GM21526 (cell line): ENCODE measurements around the gene B3GNT3.
"Not testable (repeated sequence)": the region's sequence is repeated elsewhere in the genome, so short reads cannot be mapped to it uniquely, and the experiment has no call there.

Source experiments
- ATAC-seq: cut with Tn5 transposase; IDR thresholded peaks from one replicate; pipeline ENCODE4 v1.9.1; 2021; ENCODE audit warnings: moderate library complexity; ENCODE audit not compliant: unreplicated experiment, low FRiP score

B3GNT3 gene

DNA sequence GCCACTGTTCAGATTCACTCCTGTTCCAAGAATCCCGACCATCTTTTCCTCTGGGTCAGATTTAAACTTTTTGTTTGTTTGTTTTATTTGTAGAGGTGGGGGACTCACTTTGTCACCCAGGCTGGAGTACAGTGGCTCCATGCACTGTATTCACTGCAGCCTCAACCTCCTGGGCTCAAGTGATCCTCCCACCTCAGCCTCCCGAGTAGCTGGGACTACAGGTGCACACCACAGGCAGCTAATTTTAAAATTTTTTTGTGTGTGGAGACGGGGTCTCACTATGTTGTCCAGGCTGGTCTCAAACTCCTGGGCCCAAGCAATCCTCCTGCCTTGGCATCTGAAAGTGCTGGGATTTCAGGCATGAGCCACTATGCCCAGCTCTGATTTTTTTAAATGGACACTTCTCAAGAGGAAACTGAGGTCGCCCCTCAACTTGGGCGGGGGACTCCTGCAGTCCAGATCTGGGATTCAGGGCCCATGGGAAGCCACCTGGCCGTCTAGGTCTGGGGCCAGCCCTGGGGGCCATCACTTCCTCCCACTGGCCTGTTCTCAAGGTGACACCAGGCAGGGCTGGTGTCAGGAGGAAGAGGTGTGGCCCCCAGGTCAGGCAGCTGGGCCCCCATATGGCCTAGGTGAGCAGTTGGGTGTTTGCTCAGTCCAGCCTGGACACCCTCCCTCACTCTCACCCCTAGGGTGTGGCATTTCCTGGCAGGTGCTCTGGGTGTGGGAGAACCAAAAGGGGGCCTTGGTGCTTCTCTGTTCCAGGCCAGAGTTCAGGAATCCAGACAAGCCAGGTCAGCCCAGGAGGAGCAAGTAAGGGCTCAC is 1.3 kb downstream of the B3GNT3 start:
- ATAC-seq, result no peak

DNA sequence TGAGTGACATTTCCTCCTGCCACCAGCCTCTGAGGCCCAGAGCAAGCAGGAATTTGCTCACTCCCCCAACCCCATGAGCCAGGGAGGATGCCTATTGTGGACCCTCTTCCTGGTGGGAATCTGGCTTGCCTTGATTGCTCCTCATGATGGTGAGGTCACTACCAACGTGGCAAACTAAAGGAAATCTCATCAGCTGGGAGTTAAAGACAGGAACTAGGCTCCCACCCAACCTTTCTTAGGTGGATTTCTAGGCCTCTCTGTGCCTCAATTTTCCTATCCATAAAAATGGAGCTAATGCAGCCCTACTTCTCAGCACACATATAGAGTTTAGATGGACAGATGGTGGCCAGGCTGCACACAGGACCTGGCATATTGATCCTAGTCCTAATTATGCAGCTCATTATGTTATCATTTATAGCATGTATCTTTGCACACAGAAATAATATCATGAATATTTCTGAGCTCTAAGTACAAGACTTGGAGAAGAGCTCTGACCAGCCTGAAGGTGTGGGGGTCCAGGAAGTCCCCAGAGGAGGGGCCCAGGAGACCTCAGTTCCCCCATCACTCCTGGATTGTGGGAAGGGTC is 2.0 kb downstream of the B3GNT3 start:
- no peak for ATAC-seq

DNA sequence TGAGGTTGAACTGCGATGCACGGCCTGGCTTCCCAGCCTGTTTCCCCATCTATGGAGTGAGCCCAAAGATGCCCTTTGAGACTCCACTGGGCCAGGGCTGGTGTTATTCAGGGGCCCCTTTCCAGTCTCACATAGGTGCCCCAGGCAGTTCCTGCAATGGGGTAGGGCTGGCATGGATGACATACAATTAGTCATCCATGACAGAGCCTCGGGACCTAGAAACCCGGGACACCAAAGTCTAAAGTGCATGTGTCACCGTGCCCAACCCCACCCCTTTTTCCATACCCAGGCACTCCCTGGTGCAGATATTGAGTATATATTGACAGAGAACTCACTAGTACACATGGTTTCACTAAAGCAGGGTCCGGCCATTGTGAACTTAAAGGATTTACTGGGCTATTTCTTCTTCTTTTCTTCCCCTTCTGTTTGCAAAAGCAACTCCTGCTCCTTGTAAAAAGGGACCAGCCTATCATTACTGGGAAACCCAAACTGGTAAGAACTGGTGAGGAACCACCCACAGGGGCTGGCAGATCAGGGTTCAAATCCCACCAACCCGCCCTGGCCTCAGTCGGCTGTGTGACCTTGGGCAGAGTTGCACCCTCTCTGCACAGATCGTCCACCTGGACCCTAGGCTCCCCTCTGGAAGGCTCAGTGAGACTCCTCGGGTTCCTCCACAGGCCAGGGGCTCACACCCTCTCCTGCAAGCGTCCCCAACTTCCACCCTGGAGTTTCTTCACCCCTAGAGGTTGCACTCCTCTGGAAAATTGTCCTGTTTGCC is 2.7 kb downstream of the B3GNT3 start:
- ATAC-seq, result no peak

DNA sequence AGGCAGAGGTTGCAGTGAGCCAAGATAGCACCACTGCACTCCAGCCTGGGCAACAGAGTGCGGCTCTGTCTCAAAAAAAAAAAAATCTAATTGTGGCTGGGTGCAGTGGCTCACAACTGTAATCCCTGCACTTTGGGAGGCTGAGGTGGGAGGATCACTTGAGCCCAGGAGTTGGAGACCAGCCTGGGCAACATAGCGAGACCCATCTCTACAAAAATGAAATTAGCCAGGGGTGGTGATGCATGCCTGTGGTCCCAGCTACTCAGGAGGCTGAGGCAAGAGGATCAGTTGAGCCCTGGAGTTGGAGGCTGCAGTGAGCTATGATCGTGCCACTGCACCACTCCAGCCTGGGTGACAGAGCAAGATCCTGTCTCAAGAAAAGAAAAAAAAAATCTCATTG is 3.7 kb downstream of the B3GNT3 start:
- ATAC-seq, result not testable (repeated sequence)

DNA sequence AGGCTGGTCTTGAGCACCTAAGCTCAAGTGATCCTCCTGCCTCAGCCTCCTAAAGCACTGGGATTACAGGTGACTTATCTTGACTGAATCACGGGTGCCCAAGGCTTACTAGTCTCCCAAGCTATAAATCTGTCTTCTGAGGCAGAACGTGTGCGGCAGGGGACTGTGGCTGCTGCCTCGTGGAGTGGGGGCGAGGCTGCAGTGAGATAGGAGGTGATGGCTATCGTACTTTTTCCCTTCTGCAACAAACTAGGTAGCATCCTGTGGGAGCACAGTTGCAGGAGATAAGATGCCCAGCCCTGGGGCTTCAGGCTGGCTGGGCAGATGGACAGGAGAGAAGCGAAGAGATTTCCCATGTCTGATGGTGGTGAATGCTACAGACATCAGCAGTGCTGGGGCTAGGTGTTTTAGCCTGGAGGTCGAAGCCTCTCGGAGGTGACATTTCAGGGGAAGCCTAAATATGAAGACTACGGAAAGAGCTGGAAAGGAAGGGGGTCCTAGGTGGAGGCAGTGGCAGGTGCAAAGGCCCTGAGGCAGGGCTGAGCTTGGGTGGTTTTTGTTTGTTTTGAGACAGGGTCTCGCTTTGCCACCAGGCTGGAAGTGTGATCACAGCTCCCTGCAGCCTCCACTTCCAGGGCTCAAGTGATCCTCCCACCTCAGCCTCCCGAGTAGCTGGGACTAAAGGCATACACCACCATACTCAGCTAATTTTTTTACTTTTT is 7.4 kb downstream of the B3GNT3 start:
- no peak for ATAC-seq

DNA sequence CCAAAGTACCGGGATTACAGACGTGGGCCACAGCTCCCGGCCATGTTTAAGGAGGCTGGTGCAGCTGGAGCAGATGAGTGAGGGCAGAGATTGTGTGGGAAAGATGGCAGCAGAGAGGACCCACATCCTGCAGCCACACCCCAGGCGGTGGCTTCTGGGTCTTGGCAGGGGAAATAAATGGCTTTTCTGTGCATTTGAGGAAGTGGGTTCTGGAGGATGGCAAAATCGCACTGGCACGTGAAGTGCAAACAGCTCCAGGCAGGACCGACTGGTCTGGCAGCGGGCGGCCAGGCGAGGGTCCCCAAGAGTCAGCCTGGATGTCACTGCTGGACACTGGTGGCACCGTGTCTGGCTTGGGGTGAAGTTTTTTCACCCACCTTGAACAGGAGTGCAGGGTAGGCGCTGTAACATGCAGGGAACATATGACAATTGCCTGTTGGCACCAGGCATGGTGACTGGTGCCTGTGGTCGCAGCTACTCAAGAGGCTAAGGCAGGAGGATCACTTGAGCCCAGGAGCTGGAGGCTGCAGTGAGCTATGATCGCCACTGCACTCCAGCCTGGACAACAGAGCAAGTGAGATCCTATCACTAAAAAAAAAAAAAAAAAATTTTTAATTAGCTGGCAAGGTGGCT is 8.4 kb downstream of the B3GNT3 start:
- ATAC-seq, result no peak

DNA sequence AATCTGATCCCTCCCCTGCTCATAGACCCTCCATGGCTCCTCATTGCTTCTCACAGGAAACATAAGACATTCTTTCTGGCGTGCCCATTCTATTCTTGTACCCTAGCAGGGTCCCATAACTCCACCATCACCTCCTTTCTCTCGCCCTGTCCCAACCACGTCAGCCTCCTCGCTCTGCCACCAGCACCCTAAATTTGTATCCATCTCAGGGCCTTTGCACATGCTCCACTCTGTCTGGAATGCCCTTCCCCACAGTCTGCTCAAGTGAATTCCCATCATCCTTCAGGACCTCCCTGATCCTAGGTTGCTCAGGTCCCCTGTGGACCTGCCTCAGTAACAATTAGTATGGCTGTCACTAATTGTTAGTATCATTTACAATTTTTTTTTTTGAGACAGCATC is 10.5 kb downstream of the B3GNT3 start:
- ATAC-seq, result no peak

DNA sequence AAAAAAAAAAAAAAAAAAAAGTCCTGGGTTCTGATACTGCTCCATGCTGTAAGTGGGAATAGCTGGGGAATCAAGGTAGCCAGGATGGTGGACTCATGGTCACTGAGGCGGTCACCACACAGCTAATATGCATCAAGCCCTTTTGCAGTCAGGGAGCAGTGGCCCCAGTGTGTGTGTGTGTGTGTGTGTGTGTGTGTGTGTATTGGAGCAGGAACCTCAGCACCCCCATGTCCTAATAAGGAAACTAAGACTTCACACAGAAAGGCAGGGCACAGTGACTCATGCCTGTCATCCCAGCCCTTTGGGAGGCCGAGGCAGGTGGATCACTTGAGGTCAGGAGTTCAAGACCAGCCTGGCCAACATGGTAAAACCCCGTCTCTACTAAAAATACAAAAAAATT is 12.0 kb downstream of the B3GNT3 start:
- ATAC-seq, result no peak

DNA sequence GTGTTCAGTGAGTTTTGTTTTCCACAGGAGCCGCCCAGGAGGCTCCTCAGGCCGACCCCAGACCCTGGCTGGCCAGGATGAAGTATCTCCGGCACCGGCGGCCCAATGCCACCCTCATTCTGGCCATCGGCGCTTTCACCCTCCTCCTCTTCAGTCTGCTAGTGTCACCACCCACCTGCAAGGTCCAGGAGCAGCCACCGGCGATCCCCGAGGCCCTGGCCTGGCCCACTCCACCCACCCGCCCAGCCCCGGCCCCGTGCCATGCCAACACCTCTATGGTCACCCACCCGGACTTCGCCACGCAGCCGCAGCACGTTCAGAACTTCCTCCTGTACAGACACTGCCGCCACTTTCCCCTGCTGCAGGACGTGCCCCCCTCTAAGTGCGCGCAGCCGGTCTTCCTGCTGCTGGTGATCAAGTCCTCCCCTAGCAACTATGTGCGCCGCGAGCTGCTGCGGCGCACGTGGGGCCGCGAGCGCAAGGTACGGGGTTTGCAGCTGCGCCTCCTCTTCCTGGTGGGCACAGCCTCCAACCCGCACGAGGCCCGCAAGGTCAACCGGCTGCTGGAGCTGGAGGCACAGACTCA is 12.9 kb downstream of the B3GNT3 start:
- ATAC-seq, result no peak

DNA sequence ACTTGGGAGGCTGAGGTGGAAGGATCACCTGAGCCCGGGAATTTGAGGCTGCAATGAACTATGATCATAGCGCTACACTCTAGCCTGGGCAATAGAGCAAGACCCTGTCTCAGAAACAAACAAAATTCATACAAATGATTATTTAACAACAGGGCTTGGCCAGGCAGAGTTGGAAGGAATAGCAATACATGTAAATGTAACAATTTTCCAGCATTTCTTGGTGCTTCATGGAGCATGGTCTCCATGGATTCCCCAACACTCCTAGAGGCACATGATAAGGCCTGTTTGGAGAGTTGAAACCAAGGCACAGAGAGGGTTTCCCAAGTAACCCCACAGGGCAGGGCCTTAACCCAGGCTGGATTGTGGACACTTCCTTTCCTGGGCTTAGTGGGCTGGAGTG is 16.2 kb downstream of the B3GNT3 start:
- ATAC-seq, result no peak

DNA sequence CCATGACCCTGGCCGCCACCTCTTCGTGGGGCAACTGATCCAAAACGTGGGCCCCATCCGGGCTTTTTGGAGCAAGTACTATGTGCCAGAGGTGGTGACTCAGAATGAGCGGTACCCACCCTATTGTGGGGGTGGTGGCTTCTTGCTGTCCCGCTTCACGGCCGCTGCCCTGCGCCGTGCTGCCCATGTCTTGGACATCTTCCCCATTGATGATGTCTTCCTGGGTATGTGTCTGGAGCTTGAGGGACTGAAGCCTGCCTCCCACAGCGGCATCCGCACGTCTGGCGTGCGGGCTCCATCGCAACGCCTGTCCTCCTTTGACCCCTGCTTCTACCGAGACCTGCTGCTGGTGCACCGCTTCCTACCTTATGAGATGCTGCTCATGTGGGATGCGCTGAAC is 16.7 kb downstream of the B3GNT3 start:
- ATAC-seq, result no peak

DNA sequence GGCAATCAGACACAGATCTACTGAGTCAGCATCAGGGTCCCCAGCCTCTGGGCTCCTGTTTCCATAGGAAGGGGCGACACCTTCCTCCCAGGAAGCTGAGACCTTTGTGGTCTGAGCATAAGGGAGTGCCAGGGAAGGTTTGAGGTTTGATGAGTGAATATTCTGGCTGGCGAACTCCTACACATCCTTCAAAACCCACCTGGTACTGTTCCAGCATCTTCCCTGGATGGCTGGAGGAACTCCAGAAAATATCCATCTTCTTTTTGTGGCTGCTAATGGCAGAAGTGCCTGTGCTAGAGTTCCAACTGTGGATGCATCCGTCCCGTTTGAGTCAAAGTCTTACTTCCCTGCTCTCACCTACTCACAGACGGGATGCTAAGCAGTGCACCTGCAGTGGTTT is 17.2 kb downstream of the B3GNT3 start:
- no peak for ATAC-seq

DNA sequence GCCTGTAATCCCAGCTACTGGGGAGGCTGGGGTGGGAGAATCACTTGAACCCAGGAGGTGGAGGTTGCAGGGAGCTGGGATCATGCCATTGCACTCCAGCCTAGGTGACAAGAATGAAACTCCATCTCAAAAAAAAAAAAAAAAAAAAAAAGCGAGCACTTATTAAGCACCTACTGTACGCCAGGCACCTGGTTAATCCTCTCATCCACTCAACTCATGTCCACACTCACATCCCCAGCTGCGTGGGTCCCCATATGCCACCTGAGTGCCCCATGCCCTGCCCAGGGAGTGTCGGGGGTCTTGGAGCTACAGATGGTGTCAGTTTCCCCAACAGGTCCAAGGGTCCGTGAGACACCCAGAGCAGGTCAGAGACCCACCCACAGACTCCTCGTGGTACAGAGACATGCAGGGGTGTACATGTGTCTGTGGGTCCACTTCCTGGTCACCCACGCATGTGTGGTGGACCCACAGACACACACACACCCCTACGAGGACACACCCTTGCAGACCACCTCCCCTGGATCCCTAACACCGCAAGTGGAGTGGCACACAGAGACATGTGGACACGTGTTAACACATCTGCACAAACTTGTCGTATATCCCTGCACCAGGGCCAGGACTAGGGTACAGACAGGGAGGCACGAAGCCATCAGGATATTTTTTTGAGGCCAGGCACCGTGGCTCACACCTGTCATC is 22.9 kb downstream of the B3GNT3 start:
- no peak for ATAC-seq

DNA sequence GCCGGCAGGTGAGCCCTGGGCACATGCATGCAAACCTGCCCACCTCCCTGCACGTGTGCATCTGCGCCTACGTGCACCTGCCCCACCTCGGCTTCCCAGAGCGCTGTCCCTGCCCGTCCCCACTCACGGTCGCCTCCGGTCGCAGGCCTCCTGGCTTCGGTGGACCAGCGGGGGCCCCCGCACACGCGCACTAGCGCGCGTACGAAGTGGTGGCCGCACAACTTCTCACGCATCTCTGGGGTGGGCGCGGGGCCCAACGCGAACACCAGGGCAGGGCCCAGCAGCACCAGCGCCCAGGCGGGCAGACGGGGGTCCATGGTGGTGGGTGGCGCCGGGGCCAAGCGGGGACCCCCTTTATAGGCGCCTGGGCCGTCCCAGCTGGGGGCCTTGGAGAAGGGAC is 26.3 kb downstream of the B3GNT3 start, which contains the start of gene INSL3:
TSS of gene INSL3 (minus strand) at position 330 of the 400 bp plus-strand sequence. CDS start at position 317, 13 bp downstream.
- ATAC-seq, result no peak

DNA sequence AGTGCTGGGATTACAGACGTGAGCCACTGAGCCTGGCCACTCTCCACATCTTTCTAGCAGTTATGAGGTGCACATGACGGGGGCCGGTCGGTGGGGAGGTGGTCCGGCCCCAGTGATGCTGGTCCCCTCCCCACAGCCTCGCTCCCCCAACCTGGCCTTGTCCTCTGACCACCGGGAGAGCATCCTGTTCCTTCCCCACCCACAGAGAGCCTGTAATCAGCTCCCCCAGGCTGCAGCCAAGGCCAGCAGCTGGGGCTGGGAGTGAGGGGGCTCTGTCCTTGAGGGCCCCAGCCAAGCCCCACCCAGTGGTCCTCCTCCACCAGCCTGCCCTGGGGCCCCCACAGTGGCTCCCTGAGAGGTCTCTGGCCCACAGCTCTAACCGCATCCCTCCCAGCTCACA is 29.4 kb downstream of the B3GNT3 start:
- ATAC-seq, result no peak

DNA sequence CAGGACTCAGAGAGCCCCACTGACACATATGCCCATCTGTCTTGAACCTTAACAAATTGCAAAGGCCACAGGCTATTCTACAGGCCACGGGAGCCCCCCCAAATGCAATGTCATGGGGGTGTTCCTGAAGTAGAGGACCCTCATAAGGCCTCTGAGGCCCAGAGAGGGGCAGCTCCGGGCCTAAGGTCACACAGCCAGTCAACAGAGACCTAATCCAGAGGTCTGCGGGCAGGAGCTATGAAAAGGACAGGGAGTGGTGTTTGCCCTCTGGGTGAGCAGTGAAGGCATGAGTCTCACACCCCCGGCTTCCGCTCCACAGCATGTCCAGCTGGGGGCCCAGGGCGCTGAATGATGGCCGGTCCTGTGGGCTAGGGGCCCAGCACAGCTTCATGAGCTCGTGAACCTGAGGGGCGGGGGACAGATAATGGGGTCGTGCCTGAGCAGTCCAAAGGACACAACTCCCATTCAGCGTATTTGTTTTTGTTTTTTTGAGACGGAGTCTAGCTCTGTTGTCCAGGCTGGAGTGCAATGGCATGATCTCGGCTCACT is 31.6 kb downstream of the B3GNT3 start:
- ATAC-seq, result no peak

DNA sequence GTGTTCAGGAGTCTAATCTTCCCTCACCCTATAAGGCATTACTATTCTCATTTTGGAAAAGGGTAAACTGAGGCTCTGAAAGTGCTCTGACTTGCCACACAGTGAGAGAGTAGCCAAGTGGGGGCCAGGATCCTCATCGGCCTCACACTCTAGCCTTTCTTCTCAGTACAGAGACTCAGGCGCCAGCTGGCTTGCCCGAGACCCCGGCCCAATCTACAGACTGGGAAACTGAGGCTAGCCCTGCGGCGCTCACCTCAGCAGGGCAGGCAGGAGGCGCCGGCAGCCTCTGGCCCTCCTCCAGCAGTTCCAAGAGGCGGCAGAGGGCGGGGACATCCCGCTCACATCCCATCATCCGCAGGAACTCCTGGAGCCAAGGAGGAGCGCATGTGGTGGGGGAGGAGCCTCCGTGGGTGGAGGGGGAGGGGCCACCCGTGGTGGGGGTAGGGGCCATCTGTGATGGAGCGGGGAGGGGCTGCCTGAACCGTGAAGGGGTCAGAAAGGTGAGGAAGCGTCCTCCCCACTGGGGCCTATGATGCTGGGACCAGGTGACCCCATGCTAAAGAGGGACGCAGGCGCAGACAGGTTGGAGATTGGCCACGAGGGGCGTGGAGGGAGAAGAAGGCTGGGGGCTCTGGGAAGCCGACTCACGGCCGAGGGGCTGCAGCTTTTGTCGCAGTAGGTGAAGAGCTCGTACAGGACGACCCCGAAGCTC is 35.1 kb downstream of the B3GNT3 start:
- ATAC-seq, result no peak

DNA sequence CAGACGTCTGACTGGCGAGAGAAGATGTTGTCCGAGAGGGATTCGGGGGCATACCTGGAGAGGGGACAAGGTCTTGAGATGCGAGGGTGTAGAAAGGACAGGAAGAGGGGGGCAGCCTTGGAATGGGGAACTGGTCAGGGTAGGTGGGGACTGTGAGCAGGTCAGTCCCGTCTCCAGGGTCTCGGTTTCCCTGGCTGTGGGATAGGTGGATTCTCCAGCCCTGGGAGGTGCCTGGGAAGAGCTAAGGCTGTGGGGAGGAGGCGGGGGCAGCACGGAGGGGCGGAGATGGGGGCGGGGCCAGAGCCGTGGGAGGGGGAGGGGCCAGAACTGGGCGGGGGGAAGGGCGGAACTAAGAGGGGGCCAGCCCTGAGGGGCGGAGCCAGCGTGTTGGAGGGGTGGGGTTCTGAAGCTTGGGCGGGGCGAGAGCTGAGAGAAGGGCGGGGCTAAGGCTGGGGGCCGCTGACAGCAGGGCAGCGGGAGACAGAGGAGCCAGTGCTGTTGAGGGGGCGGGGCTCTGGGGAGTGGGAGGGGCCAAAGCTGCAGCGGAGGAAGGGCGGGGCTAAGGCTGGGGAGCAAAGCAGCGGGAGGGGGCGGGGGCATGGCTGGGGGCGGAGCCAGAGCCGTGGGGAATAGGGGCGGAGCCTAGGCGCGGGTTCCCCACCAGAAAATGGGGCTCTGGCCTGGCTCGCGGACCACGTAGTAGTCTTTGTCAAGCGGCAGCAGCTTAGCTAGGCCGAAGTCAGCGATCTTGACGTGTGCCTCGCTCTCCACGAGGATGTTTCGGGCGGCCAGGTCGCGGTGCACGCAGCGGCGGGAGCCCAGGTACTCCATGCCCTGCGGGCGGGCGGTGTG is 35.9 kb downstream of the B3GNT3 start:
- ATAC-seq, result no peak
